T-helper 2 cell treated with Interferon-gamma antibody and Interleukin-4, amounts not matched to agents 100 ng/mL and 5 ng/mL, for 36 hours (primary cell): Measurements from ENCODE around the gene AIFM1. TPM values are rescaled to one million over a fixed set of nuclear protein-coding genes. Genes with fewer than 3 reads are reported as not detected.

Experiments
- intact Hi-C: fragments of 100-400 bp; cut with micrococcal nuclease; formaldehyde crosslinking; loops from one replicate; pipeline ENCODE4 v1.15.1; 2023
- total RNA-seq: library from RNA; stranded (reverse); gene quantifications from 2 replicates; pipeline ENCODE4 v1.2.3, GENCODE V29; 2022

AIFM1 gene
- total RNA-seq, 1 donor from 2014 or later = 44.2 TPM

DNA sequence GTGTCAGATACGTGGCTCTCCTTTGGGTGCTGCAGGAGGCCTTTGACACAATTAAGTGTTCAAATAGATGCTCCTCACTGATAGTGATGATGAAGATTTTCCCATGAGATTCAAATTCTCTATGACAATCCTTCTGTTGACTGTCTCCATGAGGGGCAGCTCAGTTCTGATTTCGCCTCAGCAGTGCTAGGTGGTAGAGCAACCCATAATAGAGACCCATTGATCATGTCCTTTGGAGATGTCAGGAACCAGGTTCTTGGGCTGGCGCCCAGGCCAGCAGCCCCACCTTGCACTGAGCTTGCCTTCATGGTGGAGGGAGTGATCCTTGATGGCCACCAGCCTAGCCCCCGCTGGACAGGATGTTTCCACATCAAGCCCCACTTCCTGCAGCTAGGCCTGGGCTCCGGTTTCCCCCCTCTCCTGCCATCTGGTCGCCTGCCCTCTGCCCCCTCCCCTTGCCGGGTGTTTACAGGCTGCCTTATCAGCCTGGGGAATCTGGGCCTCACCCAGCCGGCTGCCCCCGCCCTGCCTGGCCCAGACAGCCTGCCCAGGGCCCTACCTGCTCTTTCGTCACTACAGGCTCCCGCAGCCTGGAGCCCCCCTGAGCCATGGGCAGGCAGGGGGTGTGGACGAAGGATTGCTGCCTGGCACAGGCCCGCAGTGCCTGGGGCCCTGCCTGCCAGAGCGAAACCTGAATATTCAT is 68.0 kb downstream of the AIFM1 start:
- intact Hi-C loops = no loop called here

DNA sequence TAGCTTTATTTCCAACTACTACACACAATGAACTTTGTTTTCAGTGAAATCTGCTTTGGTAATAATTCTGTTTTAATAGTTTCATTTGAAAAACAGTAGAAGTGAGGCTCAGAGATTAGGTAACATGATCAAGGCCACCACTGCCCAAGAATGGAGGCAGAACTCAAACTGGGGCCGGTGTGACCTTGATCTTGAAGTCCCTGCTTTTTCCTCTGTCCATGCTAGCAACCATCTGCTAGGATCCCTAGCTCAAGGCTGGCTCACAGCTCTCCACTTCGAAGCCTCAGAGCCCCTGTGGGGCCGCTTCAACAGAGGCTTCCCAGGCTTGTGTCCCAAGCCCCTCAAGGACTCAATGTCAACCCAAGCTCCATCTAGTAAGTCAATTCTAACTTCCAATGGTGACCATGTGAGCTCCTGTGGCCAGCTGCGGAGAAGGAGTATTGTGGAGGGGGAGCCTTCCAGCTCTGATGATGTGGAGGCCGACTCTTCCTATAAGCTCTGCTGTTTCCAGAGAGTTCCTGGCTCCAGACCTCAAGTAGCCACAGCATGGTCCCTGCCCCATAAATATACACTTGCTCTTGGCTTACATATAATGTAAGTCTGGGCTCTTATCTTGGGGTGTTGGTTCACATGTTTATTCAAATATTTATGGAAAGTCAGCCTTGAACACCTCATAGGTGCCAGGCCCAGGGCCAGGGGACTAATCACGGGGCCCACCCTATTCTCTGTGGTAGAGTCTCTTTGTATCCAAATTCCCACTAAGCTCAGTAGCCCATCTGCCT is 70.2 kb downstream of the AIFM1 start:
- intact Hi-C loops = no loop called here

DNA sequence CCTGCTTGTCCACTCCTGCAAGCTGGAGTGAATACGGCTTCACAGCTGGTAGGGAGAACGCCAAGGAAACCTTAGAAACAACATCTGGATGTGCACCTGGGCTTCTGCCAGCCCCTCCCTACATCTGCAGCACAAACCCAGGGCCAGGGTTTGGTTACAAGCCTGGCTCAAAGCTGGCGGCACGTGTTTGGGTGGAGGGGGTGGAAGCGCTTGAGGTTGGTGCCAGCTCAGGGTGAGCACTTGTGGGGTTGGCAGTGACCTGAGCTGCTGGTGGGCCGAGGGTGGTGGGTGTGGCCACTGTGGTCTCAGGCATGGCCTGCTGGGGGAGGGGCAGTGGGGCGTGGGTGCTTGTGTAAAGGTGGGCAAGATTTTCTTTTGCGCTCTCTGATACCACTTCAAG is 70.9 kb downstream of the AIFM1 start:
- intact Hi-C loops = no loop called here

DNA sequence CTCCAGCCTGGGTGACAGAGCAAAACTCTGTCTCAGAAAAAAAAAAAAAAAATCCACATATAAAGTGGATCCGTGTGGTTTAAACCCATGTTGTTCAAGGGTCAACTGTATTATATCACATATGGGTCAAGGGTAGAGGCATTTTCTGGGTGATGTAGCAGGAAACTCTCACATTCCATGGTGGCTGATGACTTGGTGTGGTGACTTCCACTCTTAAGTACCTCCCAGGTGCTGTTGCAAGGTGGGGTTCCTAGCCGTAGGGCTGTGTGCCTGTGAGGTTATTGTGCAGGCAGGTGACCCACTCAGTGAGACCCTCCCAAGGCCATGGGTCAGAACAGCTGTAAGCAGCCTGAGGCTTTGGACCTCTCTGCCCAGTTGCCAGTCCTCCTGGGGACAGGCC is 72.4 kb downstream of the AIFM1 start:
- intact Hi-C loops = no loop called here

DNA sequence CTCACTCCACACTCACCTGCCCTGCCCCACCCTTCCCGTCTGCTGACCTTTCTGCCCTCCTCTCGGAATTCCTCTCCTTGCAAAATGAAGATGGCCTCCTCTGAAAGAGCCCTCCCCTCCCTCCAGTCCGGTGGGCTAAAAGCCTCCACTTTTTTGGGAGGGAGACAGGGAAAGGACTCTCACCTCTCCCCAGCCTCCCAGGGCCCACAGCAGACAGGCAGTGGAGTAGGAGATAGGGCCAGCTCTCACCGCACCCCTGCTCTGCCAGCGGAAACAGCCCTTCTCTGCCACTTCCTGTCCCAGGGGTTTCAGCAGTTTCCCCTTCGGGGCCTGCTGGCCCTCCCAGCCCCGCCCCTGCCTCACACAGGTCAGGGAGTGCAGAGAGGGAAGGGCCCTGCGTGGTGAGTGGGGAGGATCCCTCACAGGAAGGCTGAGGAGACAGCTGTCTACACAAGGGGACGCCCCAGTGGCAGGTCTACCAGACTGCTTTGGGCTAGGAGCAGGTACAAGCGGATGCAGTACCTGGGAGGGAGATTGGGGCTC is 73.6 kb downstream of the AIFM1 start:
- intact Hi-C loops = loop anchor here (1.0 kb wide), 3 partner anchors 10 to 28 kb away; no protein-coding TSS in a partner anchor

DNA sequence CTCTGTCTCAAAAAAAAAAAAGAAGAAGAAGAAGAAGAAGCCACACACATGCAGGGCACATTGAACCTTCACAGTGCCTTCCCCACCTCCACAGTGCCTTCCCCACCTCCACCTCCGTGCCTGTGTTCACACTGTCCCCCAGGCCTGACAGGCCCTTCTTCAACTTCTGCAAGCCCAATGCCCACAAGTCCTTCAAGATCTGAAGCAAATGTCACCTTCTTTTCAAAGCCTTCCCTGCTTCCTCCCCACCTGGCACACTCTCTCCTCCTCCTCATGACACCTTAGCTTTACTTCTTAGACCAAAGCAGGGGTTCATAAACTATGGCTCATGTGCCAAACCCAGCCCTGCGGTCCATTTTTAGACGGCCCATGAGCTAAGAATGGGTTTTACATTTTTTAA is 75.3 kb downstream of the AIFM1 start:
- intact Hi-C loops = no loop called here

DNA sequence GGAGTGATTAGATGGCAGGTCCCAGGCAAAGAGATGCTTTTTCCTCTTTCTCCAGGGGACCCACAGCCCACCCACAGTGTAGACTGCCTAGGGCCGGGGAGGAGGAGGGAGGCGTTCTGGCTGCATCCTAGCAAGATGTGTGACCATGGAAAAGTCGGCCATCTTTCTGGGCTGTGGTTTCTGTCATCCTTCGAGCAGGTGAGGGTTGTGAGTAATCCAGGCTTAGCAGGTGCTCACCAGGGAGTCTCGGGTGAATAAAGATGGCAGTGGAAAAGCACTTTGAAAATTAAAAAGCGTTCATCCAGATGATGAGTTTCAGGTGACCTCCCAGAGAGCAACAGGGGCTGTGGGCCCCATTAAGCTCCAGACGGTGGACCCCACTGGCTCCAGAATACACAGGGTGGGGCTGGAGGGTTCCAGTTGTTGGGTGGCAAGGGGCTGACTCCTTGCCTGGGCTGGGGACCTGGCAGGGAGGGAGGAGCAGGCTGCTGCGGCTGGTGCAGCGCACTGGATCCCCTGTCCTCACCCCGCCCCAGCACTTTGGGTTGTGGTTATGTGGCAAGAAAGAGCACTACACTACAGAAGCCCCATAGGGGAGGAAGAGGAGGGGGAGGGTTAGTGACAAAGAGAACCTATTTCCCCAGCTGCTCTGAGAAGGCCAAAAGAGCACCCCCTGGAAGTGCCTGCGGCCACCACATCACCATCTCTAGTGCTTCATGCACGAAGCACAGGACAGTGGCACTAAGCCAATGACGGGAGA is 79.0 kb downstream of the AIFM1 start:
- intact Hi-C loops = loop anchor here (10.0 kb wide), 2 partner anchors 248 to 312 kb away; partner anchors contain the start of genes SASH3 and SLC25A14

DNA sequence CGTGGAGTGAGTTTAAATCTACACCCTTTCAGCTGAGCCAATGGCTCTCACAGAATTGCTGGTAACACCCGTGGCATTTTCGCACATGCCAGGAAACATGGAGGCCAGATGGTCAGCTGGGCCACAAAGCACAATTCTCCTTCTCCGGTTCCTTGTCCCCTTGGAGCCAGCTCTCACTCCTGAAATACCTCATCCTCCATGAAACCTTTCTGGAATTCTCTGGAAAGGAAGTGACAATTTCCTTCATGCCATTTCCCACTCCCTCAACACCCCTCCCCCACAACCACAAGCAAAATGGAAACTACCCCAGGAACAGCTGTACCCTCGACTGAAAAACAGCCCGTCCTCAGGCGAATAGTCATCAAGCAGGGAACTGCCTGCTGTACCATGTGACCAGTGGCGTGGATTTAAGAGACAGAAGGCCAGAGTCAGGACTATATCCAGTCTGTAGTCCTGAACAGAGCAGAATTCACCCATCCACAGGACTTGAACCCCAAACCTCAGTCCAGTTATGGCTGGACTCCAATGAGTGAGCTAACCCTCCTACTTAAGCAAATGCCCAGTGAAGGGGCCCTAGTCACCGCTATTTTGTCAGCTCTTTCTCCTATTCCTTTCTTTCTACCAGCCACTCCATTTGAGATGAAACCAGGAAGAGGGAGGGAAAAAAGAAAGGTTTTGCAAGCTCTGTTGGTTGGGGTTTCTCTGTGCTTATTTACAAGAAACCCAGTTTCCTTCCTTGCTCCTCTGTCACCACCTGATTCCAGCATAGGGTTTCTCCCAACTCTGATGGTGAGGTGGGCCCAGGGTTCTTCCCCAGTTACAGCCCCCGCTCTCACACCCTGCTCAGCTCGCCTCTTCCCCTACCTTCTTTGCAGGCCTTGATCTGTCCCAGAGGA is 79.8 kb downstream of the AIFM1 start:
- intact Hi-C loops = loop anchor here (10.0 kb wide), 2 partner anchors 249 to 311 kb away; partner anchors contain the start of genes SASH3 and SLC25A14

DNA sequence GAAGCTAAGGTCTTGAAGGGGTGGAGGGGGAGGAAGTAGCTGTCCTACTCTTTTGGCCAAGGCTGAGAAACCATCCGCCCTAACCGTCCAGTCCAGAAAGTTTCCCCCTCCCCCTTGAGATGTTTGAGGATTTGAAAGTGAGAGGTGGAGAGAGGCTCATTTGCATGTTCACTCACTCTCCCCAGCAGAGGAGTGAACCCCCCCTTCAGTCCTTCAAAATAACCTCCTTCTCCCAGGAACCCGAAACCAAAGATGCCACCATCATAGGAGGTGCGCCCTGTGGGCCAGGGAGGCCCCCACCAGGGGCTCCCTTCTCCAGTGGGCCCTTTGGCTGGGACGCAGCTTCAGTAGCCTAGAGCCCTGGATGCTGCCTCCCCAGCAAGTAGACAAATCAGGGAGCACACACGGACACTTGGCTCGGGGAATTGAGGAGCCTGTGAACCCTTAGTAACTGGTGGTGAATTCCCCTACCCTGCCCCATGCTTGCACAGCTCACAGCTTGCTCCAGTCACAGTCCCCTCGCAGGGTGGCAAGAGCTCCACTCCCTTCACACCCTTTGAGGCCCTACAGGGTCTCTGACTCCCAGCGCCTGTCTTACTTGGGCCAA is 80.9 kb downstream of the AIFM1 start:
- intact Hi-C loops = loop anchor here (10.0 kb wide), 2 partner anchors 250 to 310 kb away; partner anchors contain the start of genes SASH3 and SLC25A14

DNA sequence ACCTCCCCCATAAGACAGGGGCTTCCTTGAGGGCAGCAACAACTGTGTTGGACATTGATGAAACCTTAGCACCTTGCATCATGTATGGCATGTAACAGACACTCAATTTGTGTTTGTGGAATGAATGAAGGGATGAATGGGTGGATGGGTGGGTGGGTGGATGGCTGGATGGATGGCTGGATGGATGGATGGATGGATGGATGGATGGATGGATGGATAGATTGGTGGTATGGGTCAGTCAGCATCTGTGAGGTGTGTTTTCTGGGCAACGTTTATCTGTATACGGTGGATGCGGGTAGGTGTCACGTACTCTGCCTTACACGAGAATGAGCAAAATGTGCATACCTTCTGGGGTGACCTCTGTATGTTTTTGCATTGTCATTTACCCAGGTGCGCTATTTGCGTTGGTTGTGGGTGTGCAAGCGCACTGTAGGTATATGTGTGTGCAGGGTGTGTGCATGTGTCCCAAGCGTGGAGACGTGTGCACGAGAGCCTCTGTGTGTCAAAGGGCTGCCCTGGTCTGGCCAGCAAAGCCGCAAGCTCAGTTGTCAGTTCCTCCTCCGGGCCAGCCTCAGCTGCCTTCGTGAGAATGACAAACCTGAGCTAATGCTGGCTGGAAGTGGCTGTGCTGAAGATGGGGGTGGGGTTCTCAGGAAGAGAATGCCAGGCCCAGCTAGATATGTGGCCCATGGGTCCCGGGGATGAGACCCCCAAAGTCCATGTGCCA is 81.8 kb downstream of the AIFM1 start:
- intact Hi-C loops = loop anchor here (2.0 to 10.0 kb wide), 3 partner anchors 185 to 309 kb away; partner anchors contain the start of genes SASH3, SLC25A14 and ZNF280C

DNA sequence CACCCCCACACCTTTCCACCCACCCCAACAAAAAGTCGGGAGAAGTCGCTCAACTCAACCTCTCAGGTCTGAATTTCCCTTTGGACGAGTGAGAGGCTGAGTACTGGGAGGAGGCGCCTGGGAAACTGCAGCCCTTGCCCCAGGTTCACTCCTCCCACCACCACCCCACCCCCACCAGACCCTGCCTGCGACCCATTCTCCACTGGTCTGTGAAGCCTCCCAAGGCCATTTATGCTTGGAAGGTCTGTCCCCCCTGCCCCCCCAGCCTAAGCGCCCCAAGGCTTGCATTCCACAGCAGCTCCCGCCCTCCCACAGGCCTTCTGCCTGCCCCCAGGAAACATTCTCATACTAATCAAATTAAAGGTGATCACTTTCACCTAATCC is 82.5 kb downstream of the AIFM1 start:
- intact Hi-C loops = loop anchor here (2.0 to 10.0 kb wide), 3 partner anchors 186 to 308 kb away; partner anchors contain the start of genes SASH3, SLC25A14 and ZNF280C

DNA sequence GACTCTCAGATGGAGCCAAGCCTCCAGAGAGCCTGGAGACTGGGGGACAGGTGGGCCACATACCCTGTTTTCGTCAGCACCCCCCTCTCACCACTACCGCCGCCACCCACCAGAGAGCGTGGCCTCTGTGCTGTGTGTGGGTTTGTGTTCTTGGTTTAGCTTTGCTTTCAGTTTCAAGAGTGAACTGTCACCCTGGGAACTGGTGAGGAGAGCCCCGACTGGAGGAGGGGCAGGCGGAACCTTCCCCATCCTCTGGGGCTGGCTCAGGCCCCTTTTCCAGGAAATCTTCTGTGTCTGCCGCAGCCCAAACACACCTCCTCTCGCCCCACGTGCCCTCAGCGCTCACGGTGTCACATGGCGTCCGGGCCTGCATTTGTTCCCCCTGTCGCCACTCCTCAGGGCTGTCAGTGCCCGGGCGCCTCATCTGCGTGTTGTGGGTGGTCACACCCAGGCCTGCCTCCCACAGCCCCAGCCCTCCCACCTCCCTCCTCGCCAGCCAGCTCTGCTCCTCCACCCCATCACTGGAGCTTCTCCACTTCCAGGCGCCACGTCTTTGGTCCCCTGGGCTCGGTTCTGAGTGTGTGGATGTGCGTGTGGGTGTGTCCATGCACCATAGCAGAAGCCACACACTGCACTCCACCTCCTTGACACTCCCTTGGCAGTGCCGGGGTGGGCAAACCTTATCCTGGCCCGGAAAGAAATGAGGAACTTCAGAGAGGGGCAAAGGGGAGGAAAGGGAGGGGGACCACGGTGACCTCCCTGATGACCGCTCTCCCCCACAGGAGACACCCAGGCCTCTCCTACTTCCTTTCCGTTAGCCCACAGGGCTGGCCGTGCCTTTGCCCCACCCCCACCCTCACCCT is 83.2 kb downstream of the AIFM1 start:
- intact Hi-C loops = loop anchor here (1.0 to 10.0 kb wide), 9 partner anchors 10 to 308 kb away; partner anchors contain the start of genes AIFM1, BCORL1, SASH3 and SLC25A14

DNA sequence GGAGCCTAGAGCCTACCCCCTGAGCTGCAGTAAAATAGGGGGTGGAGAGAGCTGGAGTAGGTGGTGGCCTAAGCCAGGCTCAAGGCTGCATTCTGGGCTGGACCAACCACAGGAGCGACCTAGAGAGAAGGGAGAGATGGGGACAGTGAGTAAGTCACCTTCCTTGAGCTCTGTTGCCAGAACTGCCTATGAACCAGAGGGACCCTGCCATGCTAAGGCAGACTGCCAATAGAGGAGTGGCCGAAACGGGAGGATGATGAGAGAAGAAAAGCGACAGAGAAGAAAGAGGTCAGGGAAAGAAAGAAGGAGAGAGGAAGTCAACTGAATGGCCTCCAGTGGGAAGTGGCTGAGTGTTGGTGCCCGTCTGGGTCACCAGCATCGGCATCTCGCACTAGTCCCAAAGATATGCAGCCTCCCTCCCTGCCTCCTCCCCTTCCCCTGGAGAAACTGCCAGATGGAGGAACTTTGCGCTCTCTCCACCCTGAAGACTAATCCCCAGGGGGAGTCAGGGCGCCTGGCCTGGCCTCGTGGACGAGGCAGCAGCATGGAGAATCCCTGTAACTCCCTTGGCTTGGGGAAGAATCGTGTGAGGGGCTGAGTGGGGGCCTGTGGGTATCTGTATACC is 84.1 kb downstream of the AIFM1 start:
- intact Hi-C loops = loop anchor here (1.0 to 10.0 kb wide), 9 partner anchors 11 to 307 kb away; partner anchors contain the start of genes AIFM1, BCORL1, SASH3 and SLC25A14

DNA sequence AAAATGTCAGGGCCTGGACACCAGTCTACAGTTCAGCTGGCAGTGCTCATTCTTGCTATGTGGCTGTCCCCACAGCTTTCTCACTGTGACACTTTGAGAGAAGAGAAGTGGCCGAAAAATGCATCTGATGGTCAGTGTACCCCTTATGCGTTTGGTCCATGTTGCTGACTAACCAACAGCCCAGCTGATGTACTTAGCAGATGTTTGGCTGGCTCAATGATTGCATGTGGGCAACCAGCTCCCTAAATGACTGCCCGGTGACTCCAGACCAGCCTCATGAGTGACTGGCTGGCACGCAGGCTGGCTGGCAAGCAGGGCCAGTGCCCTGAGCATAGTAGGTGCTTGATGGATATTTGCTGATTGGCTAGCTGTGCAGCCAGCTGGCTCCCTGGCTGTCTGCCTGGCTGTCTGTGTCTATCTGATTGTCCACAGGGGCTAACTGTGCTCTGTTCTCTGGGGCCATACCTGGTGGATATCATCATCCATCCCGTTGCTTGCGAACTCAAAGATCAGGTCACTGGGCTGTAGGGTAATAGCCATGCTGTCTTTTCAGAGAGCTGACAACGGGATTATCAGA is 84.8 kb downstream of the AIFM1 start:
- intact Hi-C loops = loop anchor here (10.0 kb wide), 2 partner anchors 254 to 306 kb away; partner anchors contain the start of genes SASH3 and SLC25A14

DNA sequence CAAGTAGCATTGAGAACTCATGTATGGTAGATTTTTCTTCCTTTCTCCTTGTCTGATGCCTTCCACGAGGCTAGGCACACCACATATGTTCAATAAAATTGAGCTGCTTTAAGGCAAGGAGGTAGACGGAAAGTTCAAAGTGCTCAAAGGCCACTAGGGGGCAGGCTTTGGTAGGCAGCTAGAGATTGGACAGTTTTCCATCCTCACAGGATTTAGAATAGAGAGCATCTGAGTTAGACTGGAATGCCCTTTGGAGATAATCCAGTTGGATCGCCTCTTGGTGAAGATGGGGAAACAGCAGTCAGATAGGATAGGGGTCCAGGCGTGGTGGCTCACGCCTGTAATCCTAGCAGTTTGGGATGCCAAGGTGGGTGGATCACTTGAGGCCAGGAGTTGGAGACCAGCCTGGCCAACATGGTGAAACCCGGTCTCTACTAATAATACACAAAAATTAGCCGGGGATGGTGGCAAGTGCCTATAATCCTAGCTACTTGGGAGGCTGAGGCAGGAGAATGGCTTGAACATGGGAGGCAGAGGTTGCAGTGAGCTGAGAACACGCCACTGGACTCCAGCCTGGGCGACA is 85.7 kb downstream of the AIFM1 start:
- intact Hi-C loops = loop anchor here (10.0 kb wide), 2 partner anchors 255 to 305 kb away; partner anchors contain the start of genes SASH3 and SLC25A14
